H1 (cell line): ENCODE measurements around the gene GFY. TPM values are rescaled to one million over a fixed set of nuclear protein-coding genes. Genes with fewer than 3 reads are reported as not detected.

Experiments
- CTCF ChIA-PET: fragments of 300-600 bp; sonication (Branson Sonifier 250); formaldehyde crosslinking; loops from one replicate; lab custom pipeline; 2021; ENCODE audit not compliant: partially characterized antibody; lab: Charles Lee
- POLR2A ChIA-PET: fragments of 300-600 bp; sonication (Branson Sonifier 250); formaldehyde crosslinking; loops from one replicate; lab custom pipeline; 2021; ENCODE audit warnings: inconsistent platforms; ENCODE audit not compliant: partially characterized antibody; lab: Charles Lee
- DNase-seq, 2 experiments: peaks; one replicate each; pipeline versions ENCODE4 v3.0.0 to v3.0.0-alpha.2; 2010 to 2022; ENCODE audit warnings: low spot score in 2 of 2, low read depth in 1 of 2, mixed read lengths in 1 of 2
- FAIRE-seq: peaks from 2 replicates; lab custom pipeline; 2011; peaks lifted over from hg19 to GRCh38; lab: Jason Lieb, UNC
- H2AFZ ChIP-seq: 2 replicates; pipeline ENCODE4 v1.8.1; 2012; ENCODE audit warnings: low read length, inconsistent platforms
- H2AK5ac ChIP-seq: 2 replicates; pipeline ENCODE4 v1.6.1; 2013; ENCODE audit warnings: low read depth, low read length
- H2BK120ac ChIP-seq: replicated peaks from 2 replicates; pipeline ENCODE3; 2013; ENCODE audit warnings: low read depth, low read length, inconsistent platforms
- H2BK12ac ChIP-seq: 2 replicates; pipeline ENCODE4 v1.6.1; 2013; ENCODE audit warnings: low read depth, low read length
- H2BK15ac ChIP-seq: 2 replicates; pipeline ENCODE4 v1.6.1; 2013; ENCODE audit warnings: low read length
- H2BK20ac ChIP-seq: 2 replicates; pipeline ENCODE4 v1.6.1; 2013; ENCODE audit warnings: low read length
- H2BK5ac ChIP-seq: 2 replicates; pipeline ENCODE4 v1.6.1; 2013; ENCODE audit warnings: low read depth, low read length
- H3K14ac ChIP-seq: 2 replicates; pipeline ENCODE4 v1.6.1; 2013; ENCODE audit warnings: inconsistent platforms; ENCODE audit not compliant: insufficient read length
- H3K18ac ChIP-seq: 2 replicates; pipeline ENCODE4 v1.6.1; 2013; ENCODE audit warnings: low read length; ENCODE audit errors: extremely low read depth
- H3K23ac ChIP-seq: 2 replicates; pipeline ENCODE4 v1.6.1; 2013; ENCODE audit warnings: inconsistent platforms; ENCODE audit not compliant: insufficient read length
- H3K23me2 ChIP-seq: 2 replicates; pipeline ENCODE4 v1.6.1; 2013; ENCODE audit warnings: low read depth, low read length
- H3K27ac ChIP-seq: 2 replicates; pipeline ENCODE4 v1.6.1; 2011; ENCODE audit warnings: low read depth, low read length, inconsistent platforms
- H3K27me3 ChIP-seq, 4 experiments: replicated peaks in 1 of 4; 1 replicate in 1 of 4; 2 replicates in 3 of 4; pipeline versions ENCODE4 v1.6.1 to v1.8.1; 2011 to 2013; ENCODE audit warnings: low read length in 3 of 4, mild to moderate bottlenecking in 3 of 4, inconsistent platforms in 2 of 4, mixed read lengths in 2 of 4, moderate library complexity in 1 of 4; ENCODE audit not compliant: control insufficient read depth in 3 of 4, insufficient read depth in 3 of 4; ENCODE audit errors: extremely low read depth in 1 of 4
- H3K36me3 ChIP-seq, 4 experiments: 2 replicates each; pipeline versions ENCODE4 v1.6.1 to v1.8.1; 2011 to 2013; ENCODE audit warnings: mild to moderate bottlenecking in 4 of 4, low read length in 3 of 4, moderate library complexity in 2 of 4, control low read depth in 1 of 4, inconsistent platforms in 1 of 4; ENCODE audit not compliant: insufficient read depth in 4 of 4, control insufficient read depth in 2 of 4
- H3K4ac ChIP-seq: replicated peaks from 2 replicates; pipeline ENCODE3; 2013; ENCODE audit warnings: low read length, low read depth, mixed read lengths, inconsistent platforms; ENCODE audit not compliant: insufficient read length
- H3K4me1 ChIP-seq, 4 experiments: replicated peaks in 1 of 4; 1 replicate in 1 of 4; 2 replicates in 3 of 4; pipeline versions ENCODE4 v1.6.1 to v1.8.1; 2011 to 2013; ENCODE audit warnings: low read length in 3 of 4, inconsistent platforms in 2 of 4, mixed read lengths in 1 of 4; ENCODE audit not compliant: insufficient read depth in 4 of 4, control insufficient read depth in 3 of 4
- H3K4me2 ChIP-seq, 2 experiments: 2 replicates each; pipeline versions ENCODE4 v1.6.1 to v1.8.1; 2011 to 2013; ENCODE audit warnings: low read depth in 2 of 2, low read length in 2 of 2, control low read depth in 1 of 2, inconsistent platforms in 1 of 2, mild to moderate bottlenecking in 1 of 2; ENCODE audit not compliant: insufficient read depth in 1 of 2
- H3K4me3 ChIP-seq, 4 experiments: fragments of 200-600, 300-600 bp in 1 of 4; sonication (generic), shearing (Covaris generic), sonication (Bioruptor Twin) in 1 of 4; 2 replicates each; pipeline versions ENCODE4 v1.5.1 to v1.8.1; 2011 to 2016; ENCODE audit warnings: low read length in 4 of 4, low read depth in 3 of 4, control low read depth in 2 of 4, inconsistent platforms in 2 of 4, mild to moderate bottlenecking in 2 of 4, mixed read lengths in 1 of 4, moderate library complexity in 1 of 4; ENCODE audit not compliant: insufficient read depth in 2 of 4; ENCODE audit errors: extremely low read depth in 1 of 4
- H3K56ac ChIP-seq: replicated peaks from 2 replicates; pipeline ENCODE3; 2013; ENCODE audit warnings: low read depth, mild to moderate bottlenecking, mixed read lengths, low read length, inconsistent platforms; ENCODE audit not compliant: insufficient read length
- H3K79me1 ChIP-seq: 2 replicates; pipeline ENCODE4 v1.6.1; 2013; ENCODE audit warnings: low read depth, low read length, control low read depth
- H3K79me2 ChIP-seq, 2 experiments: 2 replicates each; pipeline versions ENCODE4 v1.6.1 to v1.8.1; 2012 to 2013; ENCODE audit warnings: low read length in 2 of 2, mild to moderate bottlenecking in 2 of 2, inconsistent platforms in 1 of 2; ENCODE audit not compliant: insufficient read depth in 2 of 2, control insufficient read depth in 1 of 2
- H3K9ac ChIP-seq, 4 experiments: replicated peaks in 1 of 4; 1 replicate in 1 of 4; 2 replicates in 3 of 4; pipeline versions ENCODE4 v1.6.1 to v1.8.1; 2011 to 2013; ENCODE audit warnings: low read depth in 3 of 4, low read length in 3 of 4, control low read depth in 2 of 4, mild to moderate bottlenecking in 2 of 4, moderate library complexity in 2 of 4, inconsistent platforms in 1 of 4; ENCODE audit errors: extremely low read depth in 1 of 4
- H3K9me3 ChIP-seq, 2 experiments: 2 replicates each; pipeline versions ENCODE4 v1.6.1 to v1.8.1; 2012 to 2013; ENCODE audit warnings: mild to moderate bottlenecking in 2 of 2, moderate library complexity in 2 of 2, control low read depth in 1 of 2, inconsistent platforms in 1 of 2, low read depth in 1 of 2, low read length in 1 of 2, mixed read lengths in 1 of 2; ENCODE audit not compliant: insufficient read depth in 2 of 2
- H4K20me1 ChIP-seq, 2 experiments: replicated peaks in 1 of 2; 2 replicates each; pipeline versions ENCODE3 to v1.8.1; 2011 to 2013; ENCODE audit warnings: inconsistent platforms in 2 of 2, low read length in 2 of 2, mild to moderate bottlenecking in 1 of 2; ENCODE audit not compliant: insufficient read depth in 2 of 2, control insufficient read depth in 1 of 2
- H4K5ac ChIP-seq: 2 replicates; pipeline ENCODE4 v1.6.1; 2013; ENCODE audit warnings: low read length, low read depth, mixed read lengths, inconsistent platforms; ENCODE audit not compliant: insufficient read length
- H4K8ac ChIP-seq: 2 replicates; pipeline ENCODE4 v1.8.0; 2013; ENCODE audit warnings: mild to moderate bottlenecking, moderate library complexity, low read length, inconsistent platforms; ENCODE audit not compliant: insufficient read depth; ENCODE audit errors: extremely low read depth
- H4K91ac ChIP-seq: replicated peaks from 2 replicates; pipeline ENCODE3; 2013; ENCODE audit warnings: low read length, mixed read lengths, inconsistent platforms; ENCODE audit not compliant: insufficient read length
- CREB1 ChIP-seq: IDR thresholded peaks from 2 replicates; pipeline ENCODE4 v1.6.1; 2012; ENCODE audit warnings: inconsistent platforms
- CTBP2 ChIP-seq: IDR thresholded peaks from 2 replicates; pipeline ENCODE4 v1.7.0; 2011; ENCODE audit warnings: borderline replicate concordance, mild to moderate bottlenecking, moderate library complexity, mixed read lengths, low read length; ENCODE audit not compliant: insufficient read depth, insufficient read length
- MAFK ChIP-seq: IDR thresholded peaks from 2 replicates; pipeline ENCODE4 v1.6.1; 2012; ENCODE audit warnings: low read depth, mild to moderate bottlenecking, improper control_type of control experiment, low read length
- ZNF274 ChIP-seq: IDR thresholded peaks from 2 replicates; pipeline ENCODE4 v1.7.0; 2012; ENCODE audit warnings: low read length, borderline replicate concordance; ENCODE audit errors: extremely low read depth
- WGBS, 2 experiments: shearing (Covaris generic) in 1 of 2; methylation state at CpG; one replicate each; pipeline versions ENCODE4 v1.1.6 to v1.1.7; 2013 to 2015; ENCODE audit warnings: low lambda C conversion rate in 2 of 2, mixed read lengths in 2 of 2, inconsistent platforms in 1 of 2, low coverage in 1 of 2, missing lambda C conversion rate in 1 of 2; ENCODE audit not compliant: insufficient replicate concordance in 2 of 2, insufficient coverage in 1 of 2, insufficient read length in 1 of 2; ENCODE audit errors: extremely low coverage in 1 of 2, missing lambda C conversion rate in 1 of 2; 5-methylcytosine and 5-hydroxymethylcytosine counted together
- polyA plus RNA-seq, 7 experiments: library from polyadenylated mRNA; depleted of rRNA in 3 of 7; stranded (reverse) in 5 of 7; unstranded in 2 of 7; fragments of >200 nt in 5 of 7; fragments of 200-250 nt in 2 of 7; gene quantifications; 1 replicate in 5 of 7; 2 replicates in 1 of 7; 4 replicates in 1 of 7; pipeline versions ENCODE4 v1.2.1 to v1.2.3, GENCODE V29; 2011 to 2013; ENCODE audit warnings: missing spikeins in 2 of 7, mixed read lengths in 2 of 7
- total RNA-seq: library from RNA; stranded (reverse); fragmentation: NEBNext Ultra II Directional; extraction: Animal tissue kit (Norgen Biotek cat#: 25700); gene quantifications from 2 replicates; pipeline ENCODE4 v1.2.1, GENCODE V29; 2021

GFY gene
- total and polyA plus RNA-seq, 2 of the 8 experiments (the other 6 are each of a cell fraction or from before 2014, with no cell fraction given) = 0.68 to 0.93 TPM

DNA sequence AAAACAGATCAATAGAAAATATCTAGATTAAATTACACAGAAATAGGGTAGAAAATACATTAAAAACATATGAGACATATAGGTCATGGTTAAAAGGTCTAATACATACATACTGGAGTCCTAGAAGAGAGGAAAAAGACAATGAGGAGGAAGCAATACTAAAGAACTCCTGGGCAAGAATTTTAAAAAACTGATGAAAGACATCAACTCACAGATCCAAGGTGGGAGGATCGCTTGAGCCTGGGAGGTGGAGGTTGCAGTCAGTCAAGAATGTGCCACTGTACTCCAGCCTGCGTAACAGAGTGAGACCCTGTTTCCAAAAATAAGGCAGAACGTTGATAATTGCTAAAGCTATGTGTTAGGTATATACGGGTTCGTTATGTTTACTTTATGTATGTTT is 42.5 kb upstream of the GFY start:
- Histone ChIP-seq H2BK20ac (no peak overlapping the region), H3K4me2 (no peak overlapping the region), H3K4me3 (no peak overlapping the region), H3K4ac (no peak overlapping the region), H2BK12ac (no peak overlapping the region), H3K4me1 (no peaks in the 10 kb centered on the region), H3K14ac (no peak overlapping the region), H2AK5ac (no peak overlapping the region), H4K8ac (no peak overlapping the region), H3K9ac (no peak overlapping the region), H3K23ac (no peak overlapping the region), H3K18ac (no peak overlapping the region), H2AFZ (no peak overlapping the region), H3K27ac (no peak overlapping the region), H3K56ac (no peak overlapping the region), H3K9me3 (peaks cover 0 to 7% of the 10 kb centered on the region in 2 experiments; a peak in 3 of 4 replicates), H3K36me3 (no peaks in the 10 kb centered on the region), H2BK5ac (no peak overlapping the region), H3K79me2 (no peaks in the 10 kb centered on the region), H2BK15ac (no peak overlapping the region), H3K23me2 (no peaks in the 10 kb centered on the region), H3K79me1 (no peaks in the 10 kb centered on the region), H4K5ac (no peak overlapping the region), H4K20me1 (no peaks in the 10 kb centered on the region), H2BK120ac (no peak overlapping the region), H4K91ac (no peak overlapping the region), H3K27me3 (no peaks in the 10 kb centered on the region)
- 94% methylated on average over 5 of the region's 5 CpGs; no CpG with 5 or more reads in 1 of the 2 experiments for WGBS, 2 experiments
- POLR2A ChIA-PET = no interaction called here
- no peak for TF ChIP-seq CREB1
- no peak for TF ChIP-seq MAFK
- TF ChIP-seq ZNF274 = no peak
- TF ChIP-seq CTBP2 = no peak
- FAIRE-seq = no peak
- DNase-seq = no peak
- CTCF ChIA-PET = interaction anchor here (1.2 to 2.0 kb wide), 2 partner anchors 9 to 12 kb away, joined by 3 to 11 read pairs; no protein-coding TSS in a partner anchor
